GM21825 (cell line): ENCODE results near the gene ZNF444.
A peak's percentile ranks its signal among the peaks of the same experiment; 100 is the strongest.
"Not testable (repeated sequence)": the region's sequence is repeated elsewhere in the genome, so short reads cannot be mapped to it uniquely, and the experiment has no call there.

Source experiments
- ATAC-seq: cut with Tn5 transposase; IDR thresholded peaks from one replicate; pipeline ENCODE4 v1.9.1; 2021; ENCODE audit warnings: mild to moderate bottlenecking, moderate library complexity; ENCODE audit not compliant: unreplicated experiment

ZNF444 gene

GRCh38 chr19:56140583-56141416 lies at the start of gene ZNF444:
ZNF444 (plus strand) TSS chr19:56141287; CDS start chr19:56146912, 5,625 bp downstream.
- peak; percentile 85 for ATAC-seq

GRCh38 chr19:56091751-56092546 lies 49.1 kb upstream of the ZNF444 start:
- no peak for ATAC-seq

- no peak for ATAC-seq
Measured at GRCh38 chr19:56092685-56093631, 48.1 kb upstream of the ZNF444 start.

- no peak for ATAC-seq
Measured at GRCh38 chr19:56094449-56094848, 46.6 kb upstream of the ZNF444 start.

GRCh38 chr19:56096665-56097064 lies 44.4 kb upstream of the ZNF444 start:
- no peak for ATAC-seq

GRCh38 chr19:56097306-56097705 lies 43.8 kb upstream of the ZNF444 start:
- no peak for ATAC-seq

GRCh38 chr19:56097776-56098175 lies 43.3 kb upstream of the ZNF444 start:
- ATAC-seq: no peak

- not testable (repeated sequence) for ATAC-seq
Measured at GRCh38 chr19:56098237-56098636, 42.9 kb upstream of the ZNF444 start.

- no peak for ATAC-seq
Measured at GRCh38 chr19:56098731-56099568, 42.1 kb upstream of the ZNF444 start.

- ATAC-seq: no peak
Measured at GRCh38 chr19:56099638-56100539, 41.2 kb upstream of the ZNF444 start.

GRCh38 chr19:56101095-56101494 lies 40.0 kb upstream of the ZNF444 start:
- no peak for ATAC-seq

GRCh38 chr19:56101746-56102535 lies 39.1 kb upstream of the ZNF444 start:
- no peak for ATAC-seq

GRCh38 chr19:56103027-56103614 lies 38.0 kb upstream of the ZNF444 start:
- ATAC-seq: no peak

- ATAC-seq: no peak
Measured at GRCh38 chr19:56104423-56104822, 36.7 kb upstream of the ZNF444 start.

GRCh38 chr19:56105090-56105701 lies 35.9 kb upstream of the ZNF444 start:
- no peak for ATAC-seq

GRCh38 chr19:56105831-56106396 lies 35.2 kb upstream of the ZNF444 start:
- ATAC-seq: not testable (repeated sequence)

GRCh38 chr19:56106397-56106849 lies 34.7 kb upstream of the ZNF444 start:
- ATAC-seq: no peak
